ENCODE results near the gene LANCL2. TPM values are rescaled to one million over a fixed set of nuclear protein-coding genes. Genes with fewer than 3 reads are reported as not detected.

The LANCL2 gene
- total RNA-seq, 1 donor from 2014 or later, result 7.1 TPM

DNA sequence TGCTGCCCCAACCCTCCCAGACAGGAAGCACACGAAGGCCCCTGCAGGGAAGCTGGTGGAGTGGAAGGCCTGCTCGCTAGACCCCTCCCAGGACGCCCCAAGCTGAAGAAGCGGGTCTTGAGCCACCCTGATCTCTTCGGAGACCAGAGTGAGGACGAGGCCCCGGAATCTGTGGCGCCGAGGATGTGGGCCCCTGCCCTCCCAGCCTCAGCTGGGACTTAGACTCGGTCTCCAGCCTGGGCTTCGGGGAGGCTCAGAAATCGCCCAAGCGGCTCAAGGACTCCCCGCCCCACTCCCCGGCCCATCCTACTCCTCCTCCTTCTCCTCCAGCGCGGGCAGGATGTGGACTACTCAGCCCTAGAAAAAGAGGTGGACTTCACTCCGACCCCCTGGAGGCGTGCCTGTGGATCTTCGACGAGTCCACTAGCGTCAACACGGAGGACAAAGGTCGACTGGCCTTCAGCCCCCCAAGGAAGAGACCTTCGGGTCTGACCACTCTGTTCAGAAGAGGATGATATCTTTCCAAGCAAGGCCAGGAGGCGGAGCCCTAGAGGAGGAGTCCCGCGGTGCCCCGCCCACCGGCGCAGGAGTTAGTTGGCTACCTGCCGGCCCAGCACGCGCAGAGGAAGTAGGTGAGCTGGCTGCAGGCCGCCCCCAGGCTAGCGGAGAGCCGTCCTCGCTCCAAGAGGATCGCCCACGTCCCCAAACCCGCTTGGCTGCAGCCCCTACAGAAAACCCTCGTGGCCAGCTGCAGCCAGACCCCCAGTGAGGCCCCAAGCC is 21.9 kb upstream of the LANCL2 start:
- Histone ChIP-seq H4K20me1 (ENCODE audit: low read depth) (no peaks in the 10 kb centered on the region), H2AFZ (replicated peaks) (no peak overlapping the region), H3F3A (ENCODE audit: low read depth) (no peaks in the 10 kb centered on the region), H3K9ac (no peak overlapping the region), H3K36me3 (no peaks in the 10 kb centered on the region), H3K9me3 (ENCODE audit: low read depth) (no peaks in the 10 kb centered on the region), H3K4me2 (no peak overlapping the region), H3K4me1 (no peaks in the 10 kb centered on the region), H3K79me2 (ENCODE audit: low read depth) (no peaks in the 10 kb centered on the region), H3K27me3 (no peaks in the 10 kb centered on the region), H3K27ac (no peak overlapping the region), H3K4me3 (no peak overlapping the region)
- H3K4me3 Mint-ChIP-seq, result no peak overlapping the region
- H3K27me3 Mint-ChIP-seq (ENCODE audit: insufficient read depth, low read depth), result peaks cover 5% of the 10 kb centered on the region
- H3K27ac Mint-ChIP-seq, result no peak overlapping the region
- TF ChIP-seq EZH2phosphoT487 (IDR thresholded peaks at IDR 0.05), result no peak
- TF ChIP-seq EZH2 (IDR thresholded peaks at IDR 0.05), result no peak
- TF ChIP-seq, protein P1, sequence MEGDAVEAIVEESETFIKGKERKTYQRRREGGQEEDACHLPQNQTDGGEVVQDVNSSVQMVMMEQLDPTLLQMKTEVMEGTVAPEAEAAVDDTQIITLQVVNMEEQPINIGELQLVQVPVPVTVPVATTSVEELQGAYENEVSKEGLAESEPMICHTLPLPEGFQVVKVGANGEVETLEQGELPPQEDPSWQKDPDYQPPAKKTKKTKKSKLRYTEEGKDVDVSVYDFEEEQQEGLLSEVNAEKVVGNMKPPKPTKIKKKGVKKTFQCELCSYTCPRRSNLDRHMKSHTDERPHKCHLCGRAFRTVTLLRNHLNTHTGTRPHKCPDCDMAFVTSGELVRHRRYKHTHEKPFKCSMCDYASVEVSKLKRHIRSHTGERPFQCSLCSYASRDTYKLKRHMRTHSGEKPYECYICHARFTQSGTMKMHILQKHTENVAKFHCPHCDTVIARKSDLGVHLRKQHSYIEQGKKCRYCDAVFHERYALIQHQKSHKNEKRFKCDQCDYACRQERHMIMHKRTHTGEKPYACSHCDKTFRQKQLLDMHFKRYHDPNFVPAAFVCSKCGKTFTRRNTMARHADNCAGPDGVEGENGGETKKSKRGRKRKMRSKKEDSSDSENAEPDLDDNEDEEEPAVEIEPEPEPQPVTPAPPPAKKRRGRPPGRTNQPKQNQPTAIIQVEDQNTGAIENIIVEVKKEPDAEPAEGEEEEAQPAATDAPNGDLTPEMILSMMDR (IDR thresholded peaks at IDR 0.05), result no peak
- H3K36me3 Mint-ChIP-seq, result no peaks in the 10 kb centered on the region
- H3K4me1 Mint-ChIP-seq, result no peaks in the 10 kb centered on the region
- DNase-seq (ENCODE audit: low spot score), result no peak
- peaks cover 8% of the 10 kb centered on the region for H3K9me3 Mint-ChIP-seq

DNA sequence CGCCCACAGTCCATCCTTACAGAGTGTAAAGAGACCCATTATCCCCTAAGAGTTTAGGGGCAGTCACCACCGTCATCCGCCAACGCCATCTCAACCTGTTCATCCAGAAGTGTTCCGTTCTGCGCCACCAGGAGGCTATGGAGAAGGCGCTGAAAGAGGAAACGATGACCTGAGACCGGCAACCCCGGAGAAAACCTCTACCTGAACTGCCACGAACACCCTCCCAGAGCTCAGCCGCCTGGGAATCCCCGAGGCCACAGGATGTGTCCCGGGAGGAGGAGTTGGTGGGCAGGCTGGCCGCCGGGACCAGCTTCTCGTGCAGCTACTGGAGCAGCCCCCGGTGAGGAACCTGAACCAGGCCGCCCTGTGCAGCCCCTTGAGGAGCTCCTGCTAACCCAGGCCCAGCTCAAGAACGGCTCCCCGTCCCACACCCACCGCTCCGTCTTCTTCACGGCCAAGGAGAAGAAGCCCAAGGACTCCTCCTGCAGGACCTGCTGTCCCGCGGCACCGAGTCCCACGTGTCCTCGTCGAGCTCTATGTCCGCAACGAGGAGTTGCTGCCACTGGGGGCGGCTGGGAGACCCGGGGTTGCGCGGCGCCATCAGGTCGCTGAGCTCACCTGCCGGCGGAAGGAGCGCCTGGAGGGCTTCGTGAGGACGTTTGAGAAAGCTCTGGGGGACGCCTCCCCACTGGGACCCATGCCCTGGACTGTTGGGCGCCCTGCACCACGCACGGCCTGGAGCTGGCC is 21.1 kb upstream of the LANCL2 start:
- Histone ChIP-seq H3K4me2 (no peak overlapping the region), H3K4me3 (no peak overlapping the region), H4K20me1 (ENCODE audit: low read depth) (no peaks in the 10 kb centered on the region), H3K79me2 (ENCODE audit: low read depth) (no peaks in the 10 kb centered on the region), H3K36me3 (no peaks in the 10 kb centered on the region), H3K4me1 (peaks cover 7% of the 10 kb centered on the region), H3K27ac (no peak overlapping the region), H3K27me3 (no peaks in the 10 kb centered on the region), H2AFZ (replicated peaks) (no peak overlapping the region), H3K9me3 (ENCODE audit: low read depth) (no peaks in the 10 kb centered on the region), H3K9ac (no peak overlapping the region), H3F3A (ENCODE audit: low read depth) (no peaks in the 10 kb centered on the region)
- H3K27me3 Mint-ChIP-seq (ENCODE audit: insufficient read depth, low read depth), result peaks cover 5% of the 10 kb centered on the region
- H3K4me3 Mint-ChIP-seq, result no peak overlapping the region
- DNase-seq (ENCODE audit: low spot score), result no peak
- TF ChIP-seq EZH2 (IDR thresholded peaks at IDR 0.05), result no peak
- TF ChIP-seq, protein P1 (IDR thresholded peaks at IDR 0.05), result no peak
- TF ChIP-seq EZH2phosphoT487 (IDR thresholded peaks at IDR 0.05), result no peak
- peaks cover 3% of the 10 kb centered on the region for H3K4me1 Mint-ChIP-seq
- no peaks in the 10 kb centered on the region for H3K36me3 Mint-ChIP-seq
- no peak overlapping the region for H3K27ac Mint-ChIP-seq
- peaks cover 7% of the 10 kb centered on the region for H3K9me3 Mint-ChIP-seq

DNA sequence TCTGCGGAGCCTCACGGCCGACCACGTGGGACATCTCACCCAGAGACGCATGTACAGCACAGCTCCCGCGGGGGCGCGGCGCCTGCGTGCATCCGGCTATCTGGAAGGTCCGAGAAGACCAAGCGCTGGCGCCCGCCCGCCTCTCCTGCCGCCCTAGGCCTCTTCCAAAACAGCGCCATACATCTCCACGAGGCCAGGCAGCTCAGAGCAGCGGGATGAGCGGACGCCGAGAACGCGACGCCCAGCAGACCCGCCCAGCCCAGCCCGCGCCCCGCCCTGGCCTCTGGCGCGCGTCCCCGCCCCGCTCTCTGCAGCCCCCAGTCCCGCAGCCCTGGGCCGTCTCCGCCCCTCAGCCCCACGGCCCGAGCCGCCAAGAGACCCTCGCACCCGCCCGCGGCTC is 20.3 kb upstream of the LANCL2 start:
- peaks cover 5% of the 10 kb centered on the region for H3K27me3 Mint-ChIP-seq (ENCODE audit: insufficient read depth, low read depth)
- H3K4me2 ChIP-seq, result no peak overlapping the region
- H3F3A ChIP-seq (ENCODE audit: low read depth), result no peaks in the 10 kb centered on the region
- TF ChIP-seq, protein P1 (IDR thresholded peaks at IDR 0.05), result no peak
- TF ChIP-seq EZH2 (IDR thresholded peaks at IDR 0.05), result no peak
- TF ChIP-seq EZH2phosphoT487 (IDR thresholded peaks at IDR 0.05), result no peak
- no peaks in the 10 kb centered on the region for H4K20me1 ChIP-seq (ENCODE audit: low read depth)
- peaks cover 8% of the 10 kb centered on the region for H3K4me1 Mint-ChIP-seq
- H3K9me3 Mint-ChIP-seq, result peaks cover 7% of the 10 kb centered on the region
- H3K9ac ChIP-seq, result no peak overlapping the region
- H3K4me1 ChIP-seq, result peaks cover 13% of the 10 kb centered on the region
- H3K79me2 ChIP-seq (ENCODE audit: low read depth), result no peaks in the 10 kb centered on the region
- H3K27ac ChIP-seq, result no peak overlapping the region
- no peak overlapping the region for H3K27ac Mint-ChIP-seq
- no peak overlapping the region for H3K4me3 Mint-ChIP-seq
- DNase-seq (ENCODE audit: low spot score), result no peak
- no peaks in the 10 kb centered on the region for H3K9me3 ChIP-seq (ENCODE audit: low read depth)
- no peak overlapping the region for H3K4me3 ChIP-seq
- no peaks in the 10 kb centered on the region for H3K36me3 Mint-ChIP-seq
- H2AFZ ChIP-seq (replicated peaks), result no peak overlapping the region
- H3K36me3 ChIP-seq, result no peaks in the 10 kb centered on the region
- no peaks in the 10 kb centered on the region for H3K27me3 ChIP-seq

Data from neural progenitor cell (in vitro differentiated cells).